ENCODE data around the gene KRTAP5-6. TPM values are rescaled to one million over a fixed set of nuclear protein-coding genes. Genes with fewer than 3 reads are reported as not detected.
A peak's percentile ranks its signal among the peaks of the same experiment; 100 is the strongest.
"Not testable (repeated sequence)": the region's sequence is repeated elsewhere in the genome, so short reads cannot be mapped to it uniquely, and the experiment has no call there.

Gene KRTAP5-6
- total RNA-seq, 1 experiment from 2014 or later, result not detected

GRCh38 chr11:1683904-1684572 lies 13.0 kb upstream of the KRTAP5-6 start:
- not testable (repeated sequence) for DNase-seq (ENCODE audit: low read depth)

DNA sequence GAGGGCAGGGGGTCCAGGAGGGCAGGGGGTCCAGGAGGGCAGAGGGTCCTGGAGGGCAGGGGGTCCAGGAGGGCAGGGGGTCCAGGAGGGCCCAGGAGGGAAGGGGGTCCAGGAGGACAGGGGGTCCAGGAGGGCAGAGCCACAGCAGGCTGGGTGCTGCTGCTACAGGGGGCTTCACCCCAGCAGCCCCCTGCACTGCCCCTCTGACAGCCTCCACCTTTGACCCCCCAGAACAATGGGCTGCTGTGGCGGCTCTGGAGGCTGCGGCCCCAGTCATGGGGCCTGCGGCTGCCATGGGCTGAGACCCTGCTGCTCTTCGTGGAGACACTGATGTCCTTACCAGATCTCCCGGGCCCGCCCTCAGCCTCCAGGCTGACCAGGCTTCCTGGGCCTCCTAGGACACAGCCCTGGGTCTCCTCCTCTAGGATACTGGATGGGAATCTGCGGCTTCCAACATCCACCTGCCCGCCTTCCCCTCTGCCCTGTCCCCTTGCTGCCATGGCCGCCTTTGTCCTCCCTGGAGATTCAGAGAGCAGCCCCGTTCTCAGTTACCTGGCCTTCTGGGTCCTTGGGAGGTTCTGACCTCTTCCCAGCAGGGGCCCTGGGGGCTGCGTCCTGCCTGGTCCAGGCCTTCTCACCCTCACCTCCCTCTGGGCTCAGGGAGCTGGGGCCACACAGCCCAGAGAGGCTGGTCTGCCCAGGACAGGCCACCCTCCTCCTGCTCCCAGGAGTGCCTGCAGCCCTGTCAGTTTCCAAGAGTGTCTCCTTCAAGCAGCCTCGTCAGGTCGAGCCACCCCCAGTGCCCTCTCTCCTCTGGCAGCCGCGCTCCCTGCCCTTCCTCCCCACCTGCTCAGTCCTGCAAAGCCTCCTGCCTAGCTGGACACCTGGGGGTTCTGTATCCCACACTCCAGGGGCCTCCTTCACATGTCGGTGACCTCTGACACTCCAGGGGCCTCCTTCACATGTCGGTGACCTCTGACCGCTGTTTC lies 11.8 kb upstream of the KRTAP5-6 start:
- DNase-seq (ENCODE audit: low read depth), result not testable (repeated sequence)

- not testable (repeated sequence) for DNase-seq (ENCODE audit: low read depth)
Measured at GRCh38 chr11:1686220-1686619, 10.8 kb upstream of the KRTAP5-6 start.

- DNase-seq (ENCODE audit: low read depth), result not testable (repeated sequence)
Measured at GRCh38 chr11:1688336-1688947, 8.6 kb upstream of the KRTAP5-6 start.

GRCh38 chr11:1689250-1690166 lies 7.5 kb upstream of the KRTAP5-6 start:
- not testable (repeated sequence) for DNase-seq (ENCODE audit: low read depth)

DNA sequence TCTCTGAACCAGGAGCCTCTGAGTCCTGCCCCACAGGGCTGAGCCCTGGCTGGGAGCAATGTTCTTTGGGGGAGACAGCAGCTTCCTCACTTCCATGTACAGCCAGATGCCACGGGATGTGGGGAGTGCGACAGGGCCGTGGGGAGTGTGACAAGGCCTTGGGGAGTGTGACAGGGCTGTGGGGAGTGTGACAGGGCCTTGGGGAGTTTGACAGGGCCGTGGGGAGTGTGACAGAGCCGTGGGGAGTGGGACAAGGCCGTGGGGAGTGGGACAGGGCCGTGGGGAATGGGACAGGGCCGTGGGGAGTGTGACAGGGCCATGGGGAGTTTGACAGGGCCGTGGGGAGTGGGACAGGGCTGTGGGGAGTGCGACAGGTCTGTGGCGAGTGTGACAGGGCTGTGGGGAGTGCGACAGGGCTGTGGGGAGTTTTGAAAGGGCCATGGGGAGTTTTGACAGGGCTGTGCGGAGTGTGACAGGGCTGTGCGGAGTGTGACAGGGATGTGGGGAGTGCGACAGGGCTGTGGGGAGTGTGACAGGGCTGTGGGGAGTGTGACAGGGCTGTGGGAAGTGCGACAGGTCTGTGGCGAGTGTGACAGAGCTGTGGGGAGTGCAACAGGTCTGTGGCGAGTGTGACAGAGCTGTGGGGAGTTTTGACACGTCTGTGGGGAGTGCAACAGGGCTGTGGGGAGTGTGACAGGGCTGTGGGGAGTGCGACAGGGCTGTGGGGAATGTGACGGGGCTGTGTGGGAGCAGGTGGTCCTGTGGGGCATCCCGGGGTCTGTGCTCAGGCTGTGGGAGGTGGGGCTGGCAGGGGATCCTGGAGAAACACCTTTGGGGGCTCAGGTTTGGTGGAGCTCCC lies 6.6 kb upstream of the KRTAP5-6 start:
- no peak for DNase-seq (ENCODE audit: low read depth)

DNA sequence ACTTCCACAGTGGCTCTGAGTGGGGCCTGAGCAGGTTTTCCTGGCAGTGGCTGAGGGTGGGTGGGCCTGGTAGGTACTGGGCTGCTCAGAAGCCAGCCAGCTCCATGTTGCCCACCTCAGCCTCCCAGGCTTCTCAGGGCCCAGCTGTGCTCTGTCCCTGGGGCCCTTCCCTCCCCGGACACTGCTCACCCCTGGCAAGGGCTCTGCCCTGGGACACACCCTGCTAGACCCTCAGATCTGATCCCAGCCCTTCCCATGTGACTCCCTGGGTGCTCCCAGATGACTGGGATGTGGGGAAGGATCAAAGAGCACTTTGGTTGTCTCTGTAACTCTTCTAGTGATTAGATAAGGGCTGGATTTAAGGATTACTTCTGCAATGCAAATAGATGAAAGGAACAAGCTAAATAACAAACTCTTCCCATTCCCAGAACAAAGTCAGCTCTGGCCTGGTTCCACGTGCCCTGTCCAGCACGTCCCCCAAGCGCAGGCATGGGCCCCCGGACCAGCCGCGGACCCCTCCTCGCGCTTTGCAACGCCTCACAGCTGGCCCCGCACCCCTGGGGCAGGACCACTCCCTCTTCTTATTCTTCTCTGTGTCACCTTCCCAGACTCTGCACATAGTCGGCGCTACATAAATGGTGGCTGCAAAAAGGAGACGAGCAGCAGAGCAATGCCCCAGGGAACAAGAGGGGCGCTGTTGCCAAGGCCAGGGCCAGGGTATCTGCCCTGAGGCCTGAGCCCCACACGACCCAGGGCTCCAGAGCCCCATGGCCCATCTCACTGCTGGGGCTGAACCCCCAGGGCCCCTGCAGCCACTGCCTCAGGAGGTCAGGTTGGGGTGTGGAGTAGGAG lies 5.7 kb upstream of the KRTAP5-6 start:
- no peak for DNase-seq (ENCODE audit: low read depth)

DNA sequence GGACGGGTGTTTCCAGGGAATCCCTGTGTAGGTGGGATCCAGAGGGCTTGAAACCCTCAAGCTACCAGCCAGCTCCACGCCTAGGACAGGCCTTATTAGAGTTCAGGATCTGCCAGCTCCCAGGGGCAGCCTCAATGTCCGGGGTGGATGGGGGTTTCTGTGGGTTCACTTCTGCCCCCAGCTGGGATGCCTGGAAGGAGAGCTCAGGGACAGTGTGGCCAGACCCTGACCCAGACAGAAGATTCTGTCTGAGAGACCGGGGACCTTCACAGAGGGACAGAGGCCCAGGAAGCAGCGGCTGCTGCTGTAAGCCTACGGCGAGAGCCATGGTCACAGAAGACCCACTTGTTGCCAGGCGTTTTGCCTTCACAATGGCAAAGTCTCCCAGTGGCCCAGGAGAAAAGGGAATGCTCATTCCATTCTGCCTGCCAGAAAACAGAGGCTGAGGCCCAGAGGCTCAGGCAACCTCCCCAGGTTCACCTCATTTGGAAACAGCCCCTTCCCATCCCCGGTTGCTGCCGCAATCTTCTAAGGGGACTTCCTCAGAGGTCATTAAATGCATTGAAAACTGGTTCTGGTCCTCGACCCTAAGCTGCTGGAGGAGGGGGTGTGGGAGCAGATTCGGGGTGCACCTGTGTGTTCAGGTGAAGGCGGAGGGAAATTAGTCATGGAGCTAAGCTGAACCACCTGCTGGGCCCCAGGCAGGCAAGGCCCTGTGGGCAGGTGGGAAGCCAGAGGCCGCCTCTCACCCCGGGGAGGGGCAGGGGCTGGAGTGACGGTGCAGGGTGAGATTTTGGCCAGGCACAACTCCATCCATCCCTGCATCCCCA lies 4.9 kb upstream of the KRTAP5-6 start:
- no peak for DNase-seq (ENCODE audit: low read depth)

DNA sequence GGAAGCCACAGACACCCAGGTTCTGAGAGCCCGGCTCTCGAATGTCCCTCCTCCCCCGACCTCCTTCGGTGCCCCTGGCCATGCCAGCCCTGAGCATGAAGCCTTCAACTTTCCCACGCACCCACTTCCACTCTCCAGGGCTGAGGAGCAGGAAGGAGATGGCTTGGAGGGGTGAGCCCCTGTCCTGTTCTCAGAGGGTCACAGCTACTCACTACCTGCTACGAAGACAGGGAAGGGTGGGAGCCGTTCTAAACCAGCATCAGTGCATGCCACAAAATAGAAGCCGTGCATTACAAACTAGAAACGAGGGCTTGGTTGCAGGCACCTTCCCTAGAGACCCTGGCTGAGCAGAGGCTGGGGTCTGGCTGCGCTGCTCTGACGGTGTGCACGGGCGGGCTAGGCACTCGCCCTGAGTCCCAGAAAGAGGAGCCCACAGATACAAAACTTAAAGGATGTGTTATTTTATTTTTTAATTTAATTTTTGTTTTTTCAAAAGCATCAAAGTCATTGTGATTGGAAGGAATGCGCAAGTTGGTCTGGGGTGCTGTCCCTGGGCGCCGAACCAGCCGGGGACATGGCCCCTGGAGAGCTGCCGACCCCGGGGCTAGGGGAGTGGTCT lies 4.2 kb upstream of the KRTAP5-6 start:
- DNase-seq (ENCODE audit: low read depth), result no peak

DNA sequence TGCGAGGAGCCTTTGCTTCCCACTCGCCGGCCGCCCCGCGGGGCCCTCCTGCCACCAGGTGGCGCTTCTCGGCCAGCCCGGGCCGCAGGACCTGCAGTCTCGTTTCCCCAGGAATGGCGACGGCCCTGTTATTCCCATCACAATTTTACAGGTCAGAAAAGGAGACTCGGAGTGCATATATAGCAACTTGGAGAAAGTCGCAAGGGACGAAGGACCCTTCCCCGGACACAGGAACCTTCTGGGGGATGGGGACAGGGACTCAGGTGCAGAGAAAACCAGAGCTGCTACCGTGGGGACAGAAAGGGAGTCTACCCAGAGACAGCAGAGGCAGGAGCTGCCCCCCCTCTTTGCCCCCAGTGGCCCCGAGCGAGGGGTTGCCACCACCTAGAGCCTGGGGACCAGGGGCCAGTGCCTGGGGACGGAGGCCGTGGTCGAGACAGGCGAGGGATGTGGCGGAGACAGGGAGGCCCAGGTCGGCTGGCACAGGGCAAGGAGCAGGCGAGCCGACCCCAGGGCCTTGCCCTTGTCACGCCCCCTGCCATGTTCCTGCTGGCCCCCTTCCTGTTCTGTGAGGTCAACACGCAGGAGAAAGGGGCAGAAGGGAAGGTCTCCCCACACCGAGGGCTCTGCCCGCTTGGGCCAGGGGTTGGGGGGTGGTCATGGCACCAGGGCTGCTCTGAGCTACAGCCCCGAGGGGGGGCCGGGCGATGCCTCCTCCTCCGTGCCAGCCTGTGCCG lies 3.5 kb upstream of the KRTAP5-6 start:
- peak; percentile 76 for DNase-seq (ENCODE audit: low read depth)

DNA sequence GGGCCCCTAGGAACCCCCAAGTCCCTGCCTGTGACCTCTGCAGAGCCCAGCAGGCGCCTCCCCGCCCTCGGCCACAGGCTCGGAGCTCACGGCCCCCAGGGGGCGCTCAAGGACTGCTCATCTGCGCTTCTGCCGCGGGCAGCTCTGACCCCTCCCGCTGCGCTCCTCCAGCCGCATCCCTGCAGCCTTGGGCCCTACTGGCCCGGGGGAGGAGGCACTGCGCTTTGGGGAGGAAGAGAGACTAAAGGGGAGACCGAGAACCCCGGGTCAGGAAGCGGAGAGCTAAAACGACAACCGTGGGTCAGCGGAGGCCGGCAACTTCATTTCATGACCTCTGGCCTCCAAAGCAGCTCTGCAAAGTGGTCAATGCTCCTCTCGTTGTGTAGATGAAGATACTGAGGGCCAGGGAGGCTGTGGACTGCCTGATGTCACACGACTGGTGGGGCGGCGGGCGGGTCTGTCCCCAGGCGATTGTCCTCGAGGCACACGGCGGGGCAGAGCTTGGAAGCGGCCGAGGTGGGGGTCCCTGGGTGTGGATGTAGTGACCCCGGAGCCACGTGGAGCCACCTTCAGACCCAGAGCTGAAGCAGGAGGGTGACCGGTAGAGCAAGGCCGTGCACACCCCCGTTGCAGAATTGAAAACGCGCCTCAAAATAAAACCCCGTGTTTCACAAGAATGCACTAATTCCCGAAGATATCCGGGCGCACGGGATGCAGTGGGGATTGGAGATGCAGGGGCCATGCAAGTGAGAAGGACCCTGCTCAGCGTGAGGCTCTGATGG lies 2.7 kb upstream of the KRTAP5-6 start:
- DNase-seq (ENCODE audit: low read depth), result peak; percentile 79

DNA sequence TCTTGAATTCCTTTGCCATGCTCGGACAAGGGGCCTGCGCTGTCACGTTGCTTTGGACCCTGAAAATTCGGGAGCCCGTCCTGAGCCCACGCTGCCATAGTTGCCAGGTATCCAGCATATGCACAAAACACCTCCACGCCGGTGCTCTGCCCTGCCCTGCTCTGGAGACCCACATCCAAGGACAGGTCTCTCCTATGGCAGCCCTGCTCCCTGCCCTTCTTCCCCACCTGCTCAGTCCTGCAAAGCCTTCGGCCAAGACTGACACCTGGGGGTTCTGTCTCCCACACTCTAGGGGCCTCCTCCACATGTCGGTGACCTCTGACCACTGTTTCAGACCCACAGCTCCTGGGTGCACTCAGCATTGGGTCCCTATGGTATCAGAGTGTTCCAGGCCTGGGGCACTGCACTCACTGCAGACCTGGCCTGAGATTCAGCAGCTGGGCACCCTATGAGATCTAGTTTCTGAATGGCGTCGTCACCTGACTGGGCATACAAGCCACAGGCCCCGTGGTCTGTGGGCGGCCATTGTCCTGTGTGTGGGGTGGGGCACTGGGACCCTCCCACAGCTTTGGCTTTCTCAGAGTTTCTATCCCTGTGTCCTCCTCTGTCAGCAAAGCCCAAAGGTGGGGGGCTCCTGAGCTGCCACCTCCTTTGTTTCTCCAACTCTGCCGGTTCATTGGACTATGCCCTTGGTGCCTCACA lies 2.0 kb upstream of the KRTAP5-6 start:
- DNase-seq (ENCODE audit: low read depth), result no peak

DNA sequence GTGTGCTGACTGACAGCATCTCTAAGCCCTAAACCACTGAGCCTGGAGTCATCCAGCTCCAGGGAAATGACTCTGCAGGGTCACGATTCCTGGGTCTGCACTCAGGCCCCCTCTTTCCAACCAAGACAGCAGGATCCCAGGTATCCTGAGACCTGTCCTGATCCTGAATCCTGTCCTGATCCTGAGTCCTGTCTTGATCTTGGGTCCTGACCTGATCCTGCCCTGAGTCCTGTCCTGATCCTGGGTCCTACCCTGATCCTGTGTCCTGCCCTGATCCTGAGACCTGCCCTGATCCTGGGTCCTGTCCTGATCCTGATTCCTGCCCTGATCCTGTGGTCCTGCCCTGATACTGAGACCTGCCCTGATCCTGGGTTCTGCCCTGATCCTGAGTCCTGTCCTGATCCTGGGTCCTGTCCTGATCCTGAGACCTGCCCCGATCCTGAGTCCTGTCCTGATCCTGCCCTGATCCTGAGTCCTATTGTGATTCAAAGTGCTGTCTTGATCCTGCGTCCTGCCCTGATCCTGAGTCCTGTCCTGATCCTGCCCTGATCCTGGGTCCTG lies 1.4 kb upstream of the KRTAP5-6 start:
- DNase-seq (ENCODE audit: low read depth), result no peak

- DNase-seq (ENCODE audit: low read depth), result no peak
Measured at GRCh38 chr11:1699771-1700170, 2.8 kb downstream of the KRTAP5-6 start.

DNA sequence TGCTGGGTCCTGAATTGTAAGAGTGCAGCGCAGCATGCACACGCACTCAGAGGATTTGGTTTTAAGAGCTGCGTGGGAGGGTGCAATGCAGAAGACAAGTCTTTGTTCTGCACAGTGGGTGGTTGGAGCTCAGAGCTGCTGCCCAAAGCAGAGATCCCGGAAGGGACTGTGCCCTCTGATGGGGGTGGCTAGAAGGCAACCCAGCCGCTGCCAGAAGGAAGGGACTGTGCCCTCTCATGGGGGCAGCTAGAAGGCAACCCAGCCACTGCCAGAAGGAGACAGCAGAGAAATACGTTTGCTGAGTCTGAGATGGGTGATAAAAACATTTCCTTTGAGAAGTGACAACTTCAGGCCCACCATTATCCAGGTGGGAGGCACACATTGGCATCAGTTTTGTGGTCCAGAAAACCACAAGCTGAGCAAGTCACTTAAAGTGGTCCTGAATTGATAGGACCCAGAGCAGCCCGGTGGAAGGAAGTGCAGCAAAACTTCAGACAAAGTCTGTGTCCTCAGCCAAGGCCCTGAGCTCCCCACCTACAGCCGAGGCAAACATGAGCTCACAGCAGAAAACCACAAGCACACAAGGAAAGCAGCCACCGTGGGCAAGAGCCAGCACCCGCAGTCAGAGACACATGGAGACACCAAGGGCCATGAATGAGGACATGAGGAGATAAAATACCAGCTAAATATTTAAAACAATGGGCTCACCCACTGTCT lies 4.3 kb downstream of the KRTAP5-6 start:
- DNase-seq (ENCODE audit: low read depth), result no peak
